ENCODE measurements around the gene POLR2J3. TPM values are rescaled to one million over a fixed set of nuclear protein-coding genes. Genes with fewer than 3 reads are reported as not detected.
A peak's percentile ranks its signal among the peaks of the same experiment; 100 is the strongest.
"Not testable (repeated sequence)": the region's sequence is repeated elsewhere in the genome, so short reads cannot be mapped to it uniquely, and the experiment has no call there.

POLR2J3 gene
- total and polyA plus RNA-seq, 8 donors: 6.9 to 84.3 (median 33.4) TPM

DNA sequence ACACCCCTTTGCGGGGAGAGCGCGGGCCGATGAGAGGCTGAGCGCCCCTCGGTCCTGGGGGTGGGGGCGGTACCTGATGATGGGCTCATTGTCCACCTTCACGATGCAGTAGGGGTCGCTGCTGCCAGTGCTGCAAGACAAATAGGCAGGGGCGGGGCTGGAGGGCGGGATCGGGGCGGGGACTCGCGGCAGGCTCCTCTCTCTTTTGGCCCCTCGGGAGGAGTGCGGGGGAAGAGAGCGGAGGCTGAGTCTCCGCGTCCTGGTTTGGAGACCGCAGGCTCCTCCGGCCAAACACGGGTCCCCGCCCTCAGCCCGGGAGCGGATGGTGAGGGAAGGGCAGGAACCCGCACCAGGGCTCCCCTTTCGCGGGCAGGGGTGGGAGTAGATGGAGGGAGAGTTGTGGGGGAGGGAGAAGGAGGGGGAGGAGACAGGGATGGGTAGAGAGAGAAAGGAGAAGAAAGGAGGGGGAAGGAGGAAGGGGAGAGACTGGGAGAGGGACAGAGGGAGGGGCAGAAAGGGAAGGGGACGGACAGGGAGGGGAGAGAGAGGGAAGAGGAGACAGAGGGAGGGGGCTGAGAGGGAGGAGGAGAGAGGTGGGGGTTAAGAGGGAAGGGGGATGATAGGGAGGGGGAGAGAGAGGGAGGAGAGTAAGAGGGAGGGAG lies 38.8 kb upstream of the POLR2J3 start:
- no CpG with 5 or more reads among the region's 30 CpGs for WGBS, 5 donors

DNA sequence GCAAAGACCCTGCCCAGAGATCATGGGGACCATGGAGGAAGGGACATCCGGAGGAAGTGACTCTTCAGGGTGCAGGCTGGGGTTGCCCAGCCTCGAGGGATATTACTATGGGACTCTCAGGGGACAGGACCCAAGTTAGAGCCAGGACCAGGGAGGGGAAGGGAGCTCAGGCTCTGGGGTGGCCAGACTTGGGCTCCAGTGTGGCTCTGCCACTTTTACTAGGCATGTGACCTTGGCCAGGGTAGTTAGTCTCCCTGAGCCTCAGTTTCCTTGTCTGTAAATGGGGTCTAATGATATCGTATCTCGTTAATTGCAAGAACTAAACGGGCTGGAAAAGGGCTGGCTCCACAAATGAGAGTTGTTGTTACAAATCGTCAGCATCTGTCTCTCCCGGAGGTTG lies 38.1 kb upstream of the POLR2J3 start:
- H3K4me1 ChIP-seq; intact Hi-C loops (cut with DNase I; ENCODE audit: low total_unique reads); H3K4me3 ChIP-seq; H3K27ac ChIP-seq; H3K36me3 ChIP-seq; DNase-seq; H3K27me3 ChIP-seq; H3K9me3 ChIP-seq: not testable (repeated sequence)
- 60% methylated on average over 3 of the region's 7 CpGs; no CpG with 5 or more reads in 4 of the 5 donors for WGBS, 5 donors

More for the DNA sequence above, 38.8 kb upstream of the POLR2J3 start:
- H3K9me3 ChIP-seq; intact Hi-C loops (cut with DNase I; ENCODE audit: low total_unique reads); H3K4me1 ChIP-seq; H3K27me3 ChIP-seq; DNase-seq; H3K36me3 ChIP-seq; H3K27ac ChIP-seq; H3K4me3 ChIP-seq: not testable (repeated sequence)

DNA sequence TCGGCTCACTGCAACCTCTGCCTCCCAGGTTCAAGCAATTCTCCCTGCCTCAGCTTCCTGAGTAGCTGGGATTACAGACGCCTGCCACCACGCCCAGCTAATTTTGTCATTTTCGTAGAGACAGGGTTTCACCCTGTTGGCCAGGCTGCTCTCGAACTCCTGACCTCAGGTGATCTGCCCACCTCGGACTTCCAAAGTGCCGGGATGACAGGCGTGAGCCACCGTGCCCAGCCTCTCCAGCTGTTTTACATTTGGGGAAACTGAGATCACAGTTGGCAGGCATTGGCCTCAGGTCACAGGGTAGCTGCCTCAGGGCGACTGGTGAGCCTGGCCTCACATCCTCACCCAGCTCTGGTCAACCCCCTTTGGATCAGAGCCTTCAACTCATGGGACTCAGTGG lies 37.4 kb upstream of the POLR2J3 start:
- H3K4me1 ChIP-seq; H3K9me3 ChIP-seq; H3K4me3 ChIP-seq; DNase-seq; H3K36me3 ChIP-seq; H3K27me3 ChIP-seq; H3K27ac ChIP-seq; intact Hi-C loops (cut with DNase I; ENCODE audit: low total_unique reads): not testable (repeated sequence)
- 69 to 76% methylated on average over 5 of the region's 10 CpGs; no CpG with 5 or more reads in 3 of the 5 donors for WGBS, 5 donors

DNA sequence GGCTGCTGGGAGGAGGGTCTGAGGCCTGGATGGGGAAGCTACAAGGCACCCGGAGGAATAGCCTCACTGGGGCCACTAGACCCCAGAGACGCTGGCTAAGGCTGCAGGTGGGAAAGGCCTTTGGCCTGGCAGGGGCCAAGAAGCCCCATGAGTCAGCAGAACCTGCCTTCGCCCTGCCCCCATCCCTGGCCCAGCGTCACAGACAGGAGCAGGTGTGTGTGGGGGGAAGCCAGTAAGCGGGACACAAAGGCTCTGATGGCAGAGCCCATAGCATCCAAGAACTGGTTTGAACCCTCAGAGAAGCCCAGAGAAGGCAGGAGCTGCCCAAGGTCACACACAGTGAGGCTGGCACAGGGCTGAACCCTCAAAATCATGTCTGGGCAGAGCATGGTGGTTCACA lies 34.5 kb upstream of the POLR2J3 start:
- no CpG with 5 or more reads among the region's 5 CpGs for WGBS, 5 donors
- intact Hi-C loops (cut with DNase I; ENCODE audit: low total_unique reads); DNase-seq; H3K9me3 ChIP-seq; H3K4me3 ChIP-seq; H3K27me3 ChIP-seq; H3K4me1 ChIP-seq; H3K27ac ChIP-seq; H3K36me3 ChIP-seq: not testable (repeated sequence)

DNA sequence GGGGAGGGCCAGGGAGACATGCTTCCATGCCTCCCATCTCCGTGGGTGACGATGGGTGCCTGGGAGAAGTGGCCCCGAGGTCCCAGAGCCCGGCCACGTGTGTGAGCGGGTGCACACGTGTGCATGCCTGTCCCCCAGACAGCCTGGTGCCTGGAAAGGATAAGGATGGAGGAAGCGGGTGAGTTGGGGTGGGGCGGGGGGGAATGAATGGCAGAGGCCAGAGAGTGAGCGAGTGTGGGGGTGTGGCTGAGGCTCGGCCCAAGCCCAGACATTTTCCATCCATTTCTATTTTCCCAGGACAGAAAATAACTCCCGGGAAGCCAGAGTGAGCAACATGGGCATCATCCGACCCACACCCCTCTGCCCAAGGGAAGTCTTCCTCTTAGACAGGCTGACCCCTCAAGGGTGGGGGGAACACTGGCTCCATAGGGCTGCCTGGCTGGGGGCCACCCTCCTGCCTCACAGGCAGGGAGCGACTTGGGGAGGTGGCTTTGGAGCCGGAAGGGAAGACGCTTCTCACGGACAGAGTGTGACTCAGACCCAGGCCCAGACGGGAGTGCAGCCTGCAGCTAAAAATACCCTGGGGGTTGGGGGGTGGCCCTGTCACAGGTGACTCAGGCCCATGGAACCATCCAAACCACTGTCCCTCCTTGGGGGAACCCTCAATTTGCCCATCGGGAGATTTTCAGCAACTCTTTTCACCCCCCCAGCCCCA lies 32.2 kb upstream of the POLR2J3 start:
- H3K4me1 ChIP-seq; intact Hi-C loops (cut with DNase I; ENCODE audit: low total_unique reads); H3K9me3 ChIP-seq; H3K36me3 ChIP-seq; DNase-seq; H3K27ac ChIP-seq; H3K4me3 ChIP-seq; H3K27me3 ChIP-seq: not testable (repeated sequence)
- WGBS, 5 donors: 21 to 52% (median 44%) methylated on average over 5 of the region's 19 CpGs; no CpG with 5 or more reads in 2 of the 5 donors

DNA sequence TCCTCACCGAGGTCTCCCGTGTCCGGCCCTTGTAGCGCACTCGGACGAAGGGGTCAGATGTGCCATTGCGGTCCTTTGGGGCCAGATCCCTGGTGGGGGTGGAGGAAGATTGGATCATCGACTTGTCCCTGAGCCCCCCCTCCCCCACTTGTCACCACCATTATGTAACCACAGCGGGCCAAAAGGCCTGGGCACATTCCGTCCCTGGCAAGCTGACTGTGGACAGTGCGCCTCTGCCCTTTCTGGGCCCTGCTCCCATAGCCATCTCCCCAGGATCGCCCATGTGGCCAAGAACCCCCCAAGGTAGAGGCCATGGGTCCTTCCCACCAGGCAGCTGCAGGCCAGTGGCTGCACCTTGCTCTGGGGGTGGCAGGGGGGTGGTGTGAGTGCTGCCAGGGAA lies 29.9 kb upstream of the POLR2J3 start:
- H3K4me3 ChIP-seq; H3K9me3 ChIP-seq; intact Hi-C loops (cut with DNase I; ENCODE audit: low total_unique reads); H3K4me1 ChIP-seq; H3K36me3 ChIP-seq; H3K27ac ChIP-seq; H3K27me3 ChIP-seq; DNase-seq: not testable (repeated sequence)
- no CpG with 5 or more reads among the region's 12 CpGs for WGBS, 5 donors

DNA sequence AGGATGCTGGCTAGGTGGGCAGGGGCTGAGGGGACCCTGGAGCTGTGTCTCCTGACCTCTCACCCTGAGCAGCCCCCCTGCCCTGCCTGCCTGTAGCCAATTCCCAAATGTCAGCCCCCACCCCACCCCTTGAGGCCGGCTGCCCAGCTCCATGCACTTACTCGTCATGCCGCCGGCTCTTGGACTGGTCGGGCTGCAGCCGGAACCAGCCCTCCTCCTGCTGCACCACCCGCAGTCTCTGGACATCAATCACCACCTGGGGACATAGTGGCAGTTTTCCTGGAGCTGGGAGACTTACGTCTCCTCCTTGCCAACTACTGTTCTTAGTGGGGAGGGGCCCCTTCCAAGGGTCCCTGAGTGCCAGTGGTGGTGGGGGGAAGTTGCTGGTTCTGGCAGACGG lies 27.3 kb upstream of the POLR2J3 start:
- WGBS, 5 donors: no CpG with 5 or more reads among the region's 9 CpGs

DNA sequence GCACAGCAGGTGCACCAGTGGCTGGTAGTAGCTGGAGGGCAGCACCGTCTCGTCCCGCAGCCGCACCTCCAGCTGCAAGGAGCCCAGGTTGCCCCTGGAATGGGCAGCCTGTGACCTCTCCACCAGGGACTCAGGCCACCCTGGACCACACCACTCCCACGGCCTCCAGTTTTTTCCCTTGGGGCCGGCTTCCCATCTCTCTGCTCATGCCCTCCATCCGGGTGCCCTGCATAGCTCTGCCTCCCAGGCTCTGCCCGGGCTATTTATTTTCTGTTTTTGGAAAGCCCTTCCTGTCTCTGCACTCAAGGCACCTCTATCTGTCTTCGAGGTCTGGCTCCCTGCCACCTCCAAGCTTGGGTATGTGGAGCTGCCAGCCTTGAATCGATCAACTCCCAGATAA lies 23.7 kb upstream of the POLR2J3 start:
- WGBS, 5 donors: 71 to 81% (median 76%) methylated on average over 4 of the region's 10 CpGs; no CpG with 5 or more reads in 1 of the 5 donors
- H3K9me3 ChIP-seq; intact Hi-C loops (cut with DNase I; ENCODE audit: low total_unique reads); DNase-seq; H3K36me3 ChIP-seq; H3K4me3 ChIP-seq; H3K27me3 ChIP-seq; H3K4me1 ChIP-seq; H3K27ac ChIP-seq: not testable (repeated sequence)

More for the DNA sequence above, 27.3 kb upstream of the POLR2J3 start:
- H3K9me3 ChIP-seq; H3K36me3 ChIP-seq; intact Hi-C loops (cut with DNase I; ENCODE audit: low total_unique reads); H3K27me3 ChIP-seq; H3K4me1 ChIP-seq; DNase-seq; H3K4me3 ChIP-seq; H3K27ac ChIP-seq: not testable (repeated sequence)

DNA sequence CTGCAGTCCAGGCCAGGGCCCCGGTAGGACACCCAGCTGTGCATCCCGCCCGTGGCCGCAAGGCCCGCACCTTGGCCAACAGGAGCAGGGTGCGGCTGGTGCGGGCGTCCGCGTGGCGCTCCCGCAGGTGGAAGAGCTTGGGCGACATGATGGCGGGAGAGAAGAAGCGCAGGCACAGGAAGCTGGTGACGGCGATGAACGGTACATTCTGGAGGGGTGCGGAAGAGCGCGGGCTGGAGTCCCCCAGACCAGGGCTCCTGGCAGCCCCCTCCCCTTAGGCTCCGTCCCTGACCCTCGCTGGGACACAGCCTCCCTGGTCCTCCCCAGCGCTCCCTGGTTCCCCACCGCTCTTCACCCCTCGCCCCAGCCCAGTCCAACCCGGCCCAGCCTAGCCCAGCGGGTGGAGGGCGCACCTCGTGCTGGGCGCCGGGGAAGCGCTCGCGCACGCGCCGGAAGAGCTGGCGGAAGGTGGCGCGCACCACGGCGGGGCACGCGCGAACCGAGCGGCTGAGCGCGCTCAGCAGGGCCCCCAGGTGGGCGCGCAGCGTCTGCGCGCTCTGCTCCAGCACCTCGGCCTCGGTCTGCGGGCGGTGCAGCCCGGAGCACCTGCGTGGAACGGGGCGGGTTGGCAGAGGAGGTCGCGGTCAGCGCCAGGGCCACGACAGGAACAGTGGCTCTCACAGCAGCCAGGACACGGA lies 21.4 kb upstream of the POLR2J3 start:
- H3K27ac ChIP-seq; intact Hi-C loops (cut with DNase I; ENCODE audit: low total_unique reads); H3K4me1 ChIP-seq; H3K27me3 ChIP-seq; H3K36me3 ChIP-seq; H3K9me3 ChIP-seq; H3K4me3 ChIP-seq; DNase-seq: not testable (repeated sequence)
- WGBS, 5 donors: no CpG with 5 or more reads among the region's 68 CpGs

DNA sequence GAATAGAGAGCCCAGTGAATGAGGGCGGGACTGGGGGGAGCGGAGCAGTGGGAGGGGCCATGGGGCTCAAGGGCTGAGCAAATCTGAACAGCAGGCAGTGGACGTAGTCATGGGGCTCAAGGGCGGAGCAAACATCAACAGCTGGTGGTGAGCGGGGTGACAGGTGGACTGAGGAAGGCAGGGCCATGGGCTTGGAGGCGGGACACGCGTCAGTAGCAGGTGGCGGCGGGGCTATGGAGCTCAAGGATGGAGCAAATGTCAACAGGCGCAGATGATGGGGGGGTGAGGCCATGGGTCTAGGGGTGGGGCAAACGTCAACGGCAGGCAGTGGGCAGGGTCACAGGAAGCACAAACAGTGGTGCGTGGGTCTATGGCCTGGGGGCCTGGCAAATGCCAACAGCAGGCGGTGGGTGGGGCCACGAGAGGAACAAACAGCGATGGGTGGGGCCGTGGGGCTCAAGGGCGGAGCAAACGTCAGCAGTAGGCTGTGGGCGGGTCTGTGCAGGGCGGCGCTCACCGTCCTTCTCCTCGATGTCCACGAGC lies 20.2 kb upstream of the POLR2J3 start:
- H3K36me3 ChIP-seq; H3K4me1 ChIP-seq; intact Hi-C loops (cut with DNase I; ENCODE audit: low total_unique reads); H3K9me3 ChIP-seq; H3K27me3 ChIP-seq; H3K4me3 ChIP-seq: not testable (repeated sequence)
- DNase-seq: peak in 1 of 2 donors; percentile 72
- peak overlapping the region in 1 of 5 donors; percentile 72 for H3K27ac ChIP-seq
- 6 to 36% (median 12%) methylated on average over 6 to 9 of the region's 26 CpGs for WGBS, 5 donors

DNA sequence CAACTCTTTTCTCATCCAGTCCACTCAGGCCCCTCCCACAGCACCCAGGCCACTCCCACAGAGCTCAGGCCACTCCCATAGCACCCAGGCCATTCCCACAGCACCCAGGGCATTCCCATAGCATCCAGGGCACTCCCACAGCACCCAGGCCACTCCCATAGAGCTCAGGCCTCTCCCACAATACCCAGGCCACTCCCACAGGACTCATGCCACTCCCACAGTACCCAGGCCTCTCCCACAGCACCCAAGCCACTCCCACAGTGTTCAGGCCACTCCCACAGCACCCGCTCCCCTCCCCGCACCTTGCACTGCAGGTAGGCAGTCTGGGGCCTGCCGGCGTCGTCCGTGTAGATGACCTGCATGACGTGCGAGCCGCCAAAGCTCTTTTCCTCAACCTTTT lies 17.5 kb upstream of the POLR2J3 start:
- H3K9me3 ChIP-seq; H3K36me3 ChIP-seq; DNase-seq; H3K27me3 ChIP-seq; H3K4me3 ChIP-seq; H3K27ac ChIP-seq; H3K4me1 ChIP-seq; intact Hi-C loops (cut with DNase I; ENCODE audit: low total_unique reads): not testable (repeated sequence)
- WGBS, 5 donors: no CpG with 5 or more reads among the region's 9 CpGs

DNA sequence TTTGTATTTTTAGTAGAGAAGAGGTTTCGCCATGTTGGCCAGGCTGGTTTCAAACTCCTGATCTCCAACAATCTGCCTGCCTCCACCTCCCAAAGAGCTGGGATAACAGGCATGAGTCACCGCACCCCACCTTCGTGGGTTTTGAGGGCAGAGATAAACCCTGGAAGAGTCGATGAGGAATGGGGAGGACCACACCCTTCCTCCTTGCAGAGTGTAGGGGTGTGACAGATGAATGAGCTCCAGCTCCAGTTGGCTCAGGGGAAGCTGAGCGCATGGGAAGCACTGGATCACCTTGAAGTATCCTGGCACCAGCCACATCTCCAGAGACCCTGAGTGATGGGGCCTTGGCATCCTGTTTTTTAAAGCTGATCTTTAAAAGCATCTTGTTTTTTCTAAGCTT lies 11.1 kb upstream of the POLR2J3 start:
- no CpG with 5 or more reads among the region's 5 CpGs for WGBS, 5 donors

More for the DNA sequence above, 11.1 kb upstream of the POLR2J3 start:
- H3K27ac ChIP-seq; H3K27me3 ChIP-seq; H3K36me3 ChIP-seq; H3K9me3 ChIP-seq; DNase-seq; H3K4me3 ChIP-seq; intact Hi-C loops (cut with DNase I; ENCODE audit: low total_unique reads); H3K4me1 ChIP-seq: not testable (repeated sequence)

Measured in stomach (tissue), 9 donors.